HG03280 (cell line): ENCODE measurements around the gene FBXW7.

Experiments
- ATAC-seq: cut with Tn5 transposase; IDR thresholded peaks from one replicate; pipeline ENCODE4 v1.9.1; 2021; ENCODE audit warnings: mild to moderate bottlenecking, moderate library complexity; ENCODE audit not compliant: unreplicated experiment

Gene FBXW7

GRCh38 chr4:152301381-152301780 lies 234.5 kb downstream of the FBXW7 start:
- no peak for ATAC-seq

- no peak for ATAC-seq
These were observed 236.3 kb downstream of the FBXW7 start for GRCh38 chr4:152299553-152299952.

GRCh38 chr4:152296386-152296785 lies 239.5 kb downstream of the FBXW7 start:
- no peak for ATAC-seq

- no peak for ATAC-seq
These were observed 241.1 kb downstream of the FBXW7 start for GRCh38 chr4:152294765-152295164.

GRCh38 chr4:152294331-152294730 lies 241.6 kb downstream of the FBXW7 start:
- no peak for ATAC-seq

GRCh38 chr4:152293527-152293926 lies 242.4 kb downstream of the FBXW7 start:
- no peak for ATAC-seq

GRCh38 chr4:152290366-152290921 lies 245.4 kb downstream of the FBXW7 start:
- ATAC-seq, result no peak

- no peak for ATAC-seq
These were observed 246.0 kb downstream of the FBXW7 start for GRCh38 chr4:152289941-152290340.

- ATAC-seq, result no peak
These were observed 246.4 kb downstream of the FBXW7 start for GRCh38 chr4:152289541-152289940.

GRCh38 chr4:152283801-152284470 lies 252.0 kb downstream of the FBXW7 start:
- no peak for ATAC-seq

GRCh38 chr4:152281822-152282221 lies 254.1 kb downstream of the FBXW7 start:
- ATAC-seq, result no peak

GRCh38 chr4:152281211-152281610 lies 254.7 kb downstream of the FBXW7 start:
- ATAC-seq, result no peak

- no peak for ATAC-seq
These were observed 256.7 kb downstream of the FBXW7 start for GRCh38 chr4:152279234-152279566.

- no peak for ATAC-seq
These were observed 257.2 kb downstream of the FBXW7 start for GRCh38 chr4:152278505-152279233.

GRCh38 chr4:152278172-152278504 lies 257.8 kb downstream of the FBXW7 start:
- no peak for ATAC-seq

GRCh38 chr4:152277333-152277732 lies 258.6 kb downstream of the FBXW7 start:
- no peak for ATAC-seq

GRCh38 chr4:152273343-152273742 lies 262.5 kb downstream of the FBXW7 start:
- no peak for ATAC-seq
